Measurements from ENCODE around the gene GRAMD1A. TPM values are rescaled to one million over a fixed set of nuclear protein-coding genes. Genes with fewer than 3 reads are reported as not detected.

GRAMD1A gene
- total and polyA plus RNA-seq, 2 donors (not counting 1 experiment from before 2014, with no cell fraction given): 83.8 to 102 TPM

- H4K20me1 ChIP-seq (ENCODE audit: control insufficient read depth, insufficient read depth, low read length, poor library complexity, severe bottlenecking): no peaks in the 10 kb centered on the region
- CTCF ChIA-PET: interaction anchor here (0.6 to 2.9 kb wide), 7 partner anchors 10 to 90 kb away, joined by 3 to 16 read pairs (median 4); no protein-coding TSS in a partner anchor
- peaks cover 7% of the 10 kb centered on the region for H3K27me3 Mint-ChIP-seq
These were observed 45.7 kb downstream of the GRAMD1A start for GRCh38 chr19:35045667-35046300.

More at GRCh38 chr19:35045667-35046300, 45.7 kb downstream of the GRAMD1A start:
- WGBS (ENCODE audit: insufficient coverage): 3% methylated on average over 9 of the region's 10 CpGs
- Histone ChIP-seq H3K4me1 (ENCODE audit: control insufficient read depth in 2 of 2, insufficient read depth in 2 of 2, low read length in 2 of 2) (peaks cover 14 to 23% of the 10 kb centered on the region in 2 donors), H3K36me3 (replicated peaks in 1 of 2; ENCODE audit: control extremely low read depth in 1 of 2, control insufficient read depth in 1 of 2, extremely low read depth in 1 of 2, insufficient read depth in 2 of 2, low read length in 1 of 2) (no peaks in the 10 kb centered on the region), H3K4me2 (replicated peaks; ENCODE audit: low read depth, low read length, poor library complexity, severe bottlenecking) (peak overlapping the region; percentile 36), H3K27me3 (replicated peaks in 1 of 4; ENCODE audit: control extremely low read depth in 1 of 4, control insufficient read depth in 3 of 4, insufficient read depth in 4 of 4, low read length in 3 of 4) (peaks cover 0 to 10% (median 3%) of the 10 kb centered on the region in 4 experiments), H2AFZ (ENCODE audit: insufficient read depth, low read depth, low read length, poor library complexity, severe bottlenecking) (no peak overlapping the region), H3K9me3 (ENCODE audit: control extremely low read depth in 1 of 3, control insufficient read depth in 2 of 3, insufficient read depth in 1 of 3, low read length in 2 of 3) (no peaks in the 10 kb centered on the region), H3K79me2 (ENCODE audit: control insufficient read depth, insufficient read depth, low read length) (no peaks in the 10 kb centered on the region), H3K4me3 (ENCODE audit: control extremely low read depth in 1 of 5, extremely low read depth in 1 of 5, insufficient read depth in 1 of 5, low read depth in 2 of 5, low read length in 4 of 5) (no peak overlapping the region), H3K9ac (ENCODE audit: low read length) (no peak overlapping the region), H3K27ac (ENCODE audit: low read length in 2 of 2) (no peak overlapping the region)
- DNase-seq: peak; percentile 73
- Mint-ChIP-seq H3K27ac (peak overlapping the region; percentile 56), H3K4me3 (peak overlapping the region; percentile 39), H3K9me3 (ENCODE audit: insufficient read depth) (no peaks in the 10 kb centered on the region), H3K4me1 (peaks cover 26% of the 10 kb centered on the region)
- POLR2A ChIA-PET: no interaction called here
- peak; percentile 80 for ATAC-seq (ENCODE audit: low read depth)
- intact Hi-C loops (cut with micrococcal nuclease): no loop called here
- no peak for TF ChIP-seq EZH2 (IDR thresholded peaks at IDR 0.05; ENCODE audit: borderline replicate concordance, insufficient read depth, low read depth, low read length, poor library complexity, severe bottlenecking)
- TF ChIP-seq CTCF (IDR thresholded peaks at IDR 0.05): no peak
